ENCODE results near the gene PCGF3. TPM values are rescaled to one million over a fixed set of nuclear protein-coding genes. Genes with fewer than 3 reads are reported as not detected.
"Not testable (repeated sequence)": the region's sequence is repeated elsewhere in the genome, so short reads cannot be mapped to it uniquely, and the experiment has no call there.

Gene PCGF3
- total and polyA plus RNA-seq, 10 of the 15 experiments (the other 5 are each of a cell fraction or from before 2014, with no cell fraction given), result 2.2 to 43.8 (median 15.9) TPM

DNA sequence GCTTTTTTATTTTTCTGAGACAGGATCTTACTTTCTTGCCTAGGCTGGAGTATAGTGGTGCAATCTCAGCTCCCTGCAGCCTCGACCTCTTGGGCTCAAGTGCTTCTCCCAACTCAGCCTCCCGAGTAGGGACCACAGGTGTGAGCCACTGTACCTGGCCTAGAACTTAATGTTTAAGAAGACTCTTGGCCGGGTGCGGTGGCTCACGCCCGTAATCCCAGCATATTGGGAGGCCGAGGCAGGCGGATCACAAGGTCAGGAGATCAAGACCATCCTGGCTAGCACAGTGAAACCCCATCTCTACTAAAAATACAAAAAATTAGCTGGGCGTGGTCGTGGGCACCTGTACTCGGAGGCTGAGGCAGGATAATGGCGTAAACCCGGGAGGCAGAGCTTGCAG lies 47.6 kb downstream of the PCGF3 start:
- in situ Hi-C loops (cut with MboI); H3K9ac ChIP-seq (ENCODE audit: control insufficient read depth, insufficient read depth, low read length); H2AFZ ChIP-seq (ENCODE audit: control insufficient read depth, low read depth, low read length); SMC1A ChIA-PET (ENCODE audit: uncharacterized antibody, unreplicated experiment); POLR2A ChIA-PET; H3K27ac ChIP-seq (ENCODE audit: control insufficient read depth, insufficient read depth); H3K79me2 ChIP-seq (ENCODE audit: control insufficient read depth, insufficient read depth, low read length); BruUV-seq (replicated peaks); H3K4me1 ChIP-seq (ENCODE audit: control insufficient read depth, insufficient read depth, low read length); H3K9me3 ChIP-seq (replicated peaks; ENCODE audit: control insufficient read depth, insufficient read depth, low read length); H3K4me2 ChIP-seq (ENCODE audit: control insufficient read depth, insufficient read depth); H3K4me3 ChIP-seq; intact Hi-C loops (cut with micrococcal nuclease; ENCODE audit: unreplicated experiment); H3K27me3 ChIP-seq (replicated peaks in 1 of 2; ENCODE audit: control insufficient read depth in 2 of 2, insufficient read depth in 2 of 2, low read length in 1 of 2); ATAC-seq; FAIRE-seq; H4K20me1 ChIP-seq (ENCODE audit: control insufficient read depth, insufficient read depth); DNase-seq (ENCODE audit: low read depth, low spot score): not testable (repeated sequence)
- peaks cover 10 to 19% of the 10 kb centered on the region in 2 experiments; a peak in 3 of 4 replicates for H3K36me3 ChIP-seq (ENCODE audit: control insufficient read depth in 2 of 2, insufficient read depth in 2 of 2, low read length in 1 of 2)
- WGBS (ENCODE audit: insufficient coverage, insufficient replicate concordance, low lambda C conversion rate, missing lambda C conversion rate), result 96% methylated on average over 9 of the region's 13 CpGs
- CTCF ChIA-PET, result interaction anchor here (1.7 kb wide), 1 partner anchor 11 kb away, joined by 8 read pairs; no protein-coding TSS in a partner anchor
- RAD21 ChIA-PET (ENCODE audit: unreplicated experiment), result interaction anchor here (0.6 kb wide), 1 partner anchor 561 kb away, joined by 3 read pairs; no protein-coding TSS in a partner anchor

DNA sequence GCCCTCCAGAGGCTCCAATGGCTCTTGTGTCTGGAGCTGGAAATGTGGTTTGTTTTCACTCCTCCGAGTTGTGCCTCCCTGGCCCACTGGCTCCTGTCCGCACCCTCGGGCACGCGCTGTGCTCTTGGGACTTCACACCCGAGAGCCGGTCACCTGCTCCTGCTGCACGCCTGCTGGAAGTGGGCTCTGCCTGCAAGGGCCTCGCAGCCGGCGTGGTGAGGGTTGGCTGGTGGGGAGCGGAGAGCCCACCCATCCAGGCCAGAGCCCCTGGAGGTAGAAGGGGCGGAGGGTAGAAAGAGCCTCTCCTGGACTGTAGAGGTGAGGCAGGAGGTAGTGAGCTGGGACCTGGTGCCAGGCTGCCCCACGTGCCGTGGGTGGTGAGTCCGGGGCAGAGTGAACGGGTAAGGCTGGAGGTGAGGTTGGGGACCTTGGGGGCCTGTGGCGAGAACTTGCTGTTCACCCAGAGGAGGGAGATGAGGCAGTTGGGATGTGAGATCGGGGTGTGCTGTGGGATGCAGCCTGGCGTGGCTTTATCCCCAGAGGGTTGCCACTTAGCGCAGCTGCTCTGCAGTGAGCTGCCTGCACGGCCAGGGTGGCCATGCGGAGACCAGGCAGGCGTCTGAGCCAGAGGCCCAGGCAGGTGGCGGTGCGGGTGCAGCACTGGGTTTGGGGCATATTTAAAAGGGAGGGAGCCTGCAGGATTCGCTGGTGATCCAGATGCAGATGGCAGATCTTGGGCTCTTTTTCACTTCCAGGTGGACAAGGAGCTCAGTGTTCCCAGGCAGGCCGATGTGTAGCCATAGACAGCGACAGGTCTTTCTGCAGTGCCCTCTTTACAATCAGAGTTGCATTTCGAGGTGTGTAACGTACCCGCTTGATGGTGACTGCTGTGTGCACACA lies 48.8 kb downstream of the PCGF3 start:
- ChIA-PET POLR2A (no interaction called here), SMC1A (ENCODE audit: uncharacterized antibody, unreplicated experiment) (no interaction called here), RAD21 (ENCODE audit: unreplicated experiment) (interaction anchor here (1.1 kb wide), 1 partner anchor 233 kb away, joined by 3 read pairs; the partner anchor contains the start of gene IDUA), CTCF (no interaction called here)
- no peak for DNase-seq (ENCODE audit: low read depth, low spot score)
- no peaks in the 10 kb centered on the region for H4K20me1 ChIP-seq (ENCODE audit: control insufficient read depth, insufficient read depth)
- no peak overlapping the region for H3K27ac ChIP-seq (ENCODE audit: control insufficient read depth, insufficient read depth)
- no peak overlapping the region for H2AFZ ChIP-seq (ENCODE audit: control insufficient read depth, low read depth, low read length)
- 95% methylated on average over 32 of the region's 32 CpGs for WGBS (ENCODE audit: insufficient coverage, insufficient replicate concordance, low lambda C conversion rate, missing lambda C conversion rate)
- TF ChIP-seq TCF7 (IDR thresholded peaks at IDR 0.05; ENCODE audit: borderline replicate concordance) (no peak), DPF2 (IDR thresholded peaks at IDR 0.05) (no peak)
- TF ChIP-seq, protein P1, sequence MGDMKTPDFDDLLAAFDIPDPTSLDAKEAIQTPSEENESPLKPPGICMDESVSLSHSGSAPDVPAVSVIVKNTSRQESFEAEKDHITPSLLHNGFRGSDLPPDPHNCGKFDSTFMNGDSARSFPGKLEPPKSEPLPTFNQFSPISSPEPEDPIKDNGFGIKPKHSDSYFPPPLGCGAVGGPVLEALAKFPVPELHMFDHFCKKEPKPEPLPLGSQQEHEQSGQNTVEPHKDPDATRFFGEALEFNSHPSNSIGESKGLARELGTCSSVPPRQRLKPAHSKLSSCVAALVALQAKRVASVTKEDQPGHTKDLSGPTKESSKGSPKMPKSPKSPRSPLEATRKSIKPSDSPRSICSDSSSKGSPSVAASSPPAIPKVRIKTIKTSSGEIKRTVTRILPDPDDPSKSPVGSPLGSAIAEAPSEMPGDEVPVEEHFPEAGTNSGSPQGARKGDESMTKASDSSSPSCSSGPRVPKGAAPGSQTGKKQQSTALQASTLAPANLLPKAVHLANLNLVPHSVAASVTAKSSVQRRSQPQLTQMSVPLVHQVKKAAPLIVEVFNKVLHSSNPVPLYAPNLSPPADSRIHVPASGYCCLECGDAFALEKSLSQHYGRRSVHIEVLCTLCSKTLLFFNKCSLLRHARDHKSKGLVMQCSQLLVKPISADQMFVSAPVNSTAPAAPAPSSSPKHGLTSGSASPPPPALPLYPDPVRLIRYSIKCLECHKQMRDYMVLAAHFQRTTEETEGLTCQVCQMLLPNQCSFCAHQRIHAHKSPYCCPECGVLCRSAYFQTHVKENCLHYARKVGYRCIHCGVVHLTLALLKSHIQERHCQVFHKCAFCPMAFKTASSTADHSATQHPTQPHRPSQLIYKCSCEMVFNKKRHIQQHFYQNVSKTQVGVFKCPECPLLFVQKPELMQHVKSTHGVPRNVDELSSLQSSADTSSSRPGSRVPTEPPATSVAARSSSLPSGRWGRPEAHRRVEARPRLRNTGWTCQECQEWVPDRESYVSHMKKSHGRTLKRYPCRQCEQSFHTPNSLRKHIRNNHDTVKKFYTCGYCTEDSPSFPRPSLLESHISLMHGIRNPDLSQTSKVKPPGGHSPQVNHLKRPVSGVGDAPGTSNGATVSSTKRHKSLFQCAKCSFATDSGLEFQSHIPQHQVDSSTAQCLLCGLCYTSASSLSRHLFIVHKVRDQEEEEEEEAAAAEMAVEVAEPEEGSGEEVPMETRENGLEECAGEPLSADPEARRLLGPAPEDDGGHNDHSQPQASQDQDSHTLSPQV (IDR thresholded peaks at IDR 0.05), result no peak
- in situ Hi-C loops (cut with MboI) (no loop called here), intact Hi-C loops (cut with micrococcal nuclease; ENCODE audit: unreplicated experiment) (no loop called here)
- no peak for FAIRE-seq
- H3K79me2 ChIP-seq (ENCODE audit: control insufficient read depth, insufficient read depth, low read length), result no peaks in the 10 kb centered on the region
- no peak overlapping the region for H3K4me2 ChIP-seq (ENCODE audit: control insufficient read depth, insufficient read depth)
- H3K4me3 ChIP-seq, result no peak overlapping the region
- no TSS peak for BruUV-seq (replicated peaks)
- no peaks in the 10 kb centered on the region for H3K9me3 ChIP-seq (replicated peaks; ENCODE audit: control insufficient read depth, insufficient read depth, low read length)
- no peak for ATAC-seq
- no peak overlapping the region for H3K9ac ChIP-seq (ENCODE audit: control insufficient read depth, insufficient read depth, low read length)
- H3K4me1 ChIP-seq (ENCODE audit: control insufficient read depth, insufficient read depth, low read length), result no peaks in the 10 kb centered on the region
- H3K27me3 ChIP-seq (replicated peaks in 1 of 2; ENCODE audit: control insufficient read depth in 2 of 2, insufficient read depth in 2 of 2, low read length in 1 of 2), result no peaks in the 10 kb centered on the region
- H3K36me3 ChIP-seq (ENCODE audit: control insufficient read depth in 2 of 2, insufficient read depth in 2 of 2, low read length in 1 of 2), result peaks cover 4 to 19% of the 10 kb centered on the region in 2 experiments; a peak in 3 of 4 replicates

Data from GM12878 (cell line).